Right atrium auricular region (tissue), 2 donors: ENCODE results near the gene NOL8. TPM values are rescaled to one million over a fixed set of nuclear protein-coding genes. Genes with fewer than 3 reads are reported as not detected.

Source experiments
- DNase-seq: peaks from one replicate; pipeline ENCODE4 v3.0.0-alpha.2; 2019; ENCODE audit warnings: low spot score
- H3K27ac ChIP-seq, 2 donors: fragments of 200-600 bp; sonication (generic); 1 replicate in 1 of 2; 2 replicates in 1 of 2; pipeline ENCODE4 v1.5.1; 2016 to 2019
- H3K27me3 ChIP-seq, 2 donors: fragments of 200-600 bp; sonication (generic); one replicate each; pipeline versions ENCODE4 v1.5.1 to v1.6.0; 2017 to 2019
- H3K36me3 ChIP-seq: fragments of 200-600 bp; sonication (generic); one replicate; pipeline ENCODE4 v1.5.1; 2016
- H3K4me1 ChIP-seq, 2 donors: fragments of 200-600 bp; sonication (generic); one replicate each; pipeline versions ENCODE4 v1.5.1 to v1.6.0; 2017 to 2019
- H3K4me3 ChIP-seq, 2 donors: fragments of 200-600 bp; sonication (generic); 1 replicate in 1 of 2; 2 replicates in 1 of 2; pipeline ENCODE4 v1.5.1; 2017 to 2019; ENCODE audit warnings: mild to moderate bottlenecking in 1 of 2, moderate library complexity in 1 of 2
- H3K9me3 ChIP-seq, 2 donors: fragments of 200-600 bp; sonication (generic); one replicate each; pipeline ENCODE4 v1.5.1; 2019
- total RNA-seq, 2 donors: library from RNA; depleted of rRNA; stranded (reverse); fragments of >200 nt; gene quantifications; one replicate each; pipeline ENCODE4 v1.1.0, GENCODE V29; 2016
- TF ChIP-seq, protein P1 (sequence below), 2 donors: fragments of 200-600 bp; sonication (generic); IDR thresholded peaks; one replicate each; pipeline ENCODE4 v1.5.1; 2019; ENCODE audit warnings: antibody characterized with exemption in 2 of 2

Gene NOL8
- total RNA-seq, result 10 to 100 TPM; 11.4 to 12.3 TPM

DNA sequence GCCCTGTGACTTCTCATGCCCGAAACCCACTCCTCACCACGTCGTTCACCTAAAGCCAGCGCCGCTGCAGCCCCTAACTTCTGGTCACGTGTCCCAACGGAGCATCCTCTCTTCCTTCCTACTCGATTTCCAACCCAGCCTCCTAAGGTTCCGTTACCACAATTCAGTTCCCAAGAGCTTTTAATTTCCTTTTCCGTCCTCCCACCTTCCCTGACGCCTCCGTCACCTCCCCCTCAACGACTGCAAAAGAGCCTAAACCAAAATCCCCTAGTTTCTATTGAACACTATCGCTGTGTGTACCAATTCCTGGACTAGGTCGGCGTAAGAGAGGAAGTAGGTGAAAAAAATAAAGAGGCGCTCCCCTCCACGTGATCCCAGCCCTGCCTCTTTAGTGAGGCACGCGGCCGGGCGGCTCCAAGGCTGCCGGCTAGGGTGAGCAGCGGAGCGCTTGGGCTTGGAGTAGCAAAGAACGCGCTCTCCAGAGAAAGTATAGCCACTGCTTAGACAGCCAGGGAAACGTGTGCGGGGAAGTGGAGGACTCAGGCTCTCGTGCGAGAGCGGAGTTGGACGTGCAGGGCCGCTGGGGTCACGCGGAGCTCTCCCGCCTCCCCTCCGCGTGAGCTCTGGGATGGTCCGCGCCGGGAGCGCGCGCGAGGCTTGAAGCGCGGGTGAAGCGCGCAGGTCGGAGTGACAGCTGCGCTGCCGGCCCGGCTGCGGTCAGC lies at the start of gene NOL8, which contains the start of gene CENPP:
Gene NOL8, minus strand, starts transcription at position 82 of the 722 bp plus-strand sequence. CDS start 1,189 bp downstream, outside the sequence.
Gene CENPP, plus strand, starts transcription at position 685 of the 722 bp plus-strand sequence.
- TF ChIP-seq, protein P1, sequence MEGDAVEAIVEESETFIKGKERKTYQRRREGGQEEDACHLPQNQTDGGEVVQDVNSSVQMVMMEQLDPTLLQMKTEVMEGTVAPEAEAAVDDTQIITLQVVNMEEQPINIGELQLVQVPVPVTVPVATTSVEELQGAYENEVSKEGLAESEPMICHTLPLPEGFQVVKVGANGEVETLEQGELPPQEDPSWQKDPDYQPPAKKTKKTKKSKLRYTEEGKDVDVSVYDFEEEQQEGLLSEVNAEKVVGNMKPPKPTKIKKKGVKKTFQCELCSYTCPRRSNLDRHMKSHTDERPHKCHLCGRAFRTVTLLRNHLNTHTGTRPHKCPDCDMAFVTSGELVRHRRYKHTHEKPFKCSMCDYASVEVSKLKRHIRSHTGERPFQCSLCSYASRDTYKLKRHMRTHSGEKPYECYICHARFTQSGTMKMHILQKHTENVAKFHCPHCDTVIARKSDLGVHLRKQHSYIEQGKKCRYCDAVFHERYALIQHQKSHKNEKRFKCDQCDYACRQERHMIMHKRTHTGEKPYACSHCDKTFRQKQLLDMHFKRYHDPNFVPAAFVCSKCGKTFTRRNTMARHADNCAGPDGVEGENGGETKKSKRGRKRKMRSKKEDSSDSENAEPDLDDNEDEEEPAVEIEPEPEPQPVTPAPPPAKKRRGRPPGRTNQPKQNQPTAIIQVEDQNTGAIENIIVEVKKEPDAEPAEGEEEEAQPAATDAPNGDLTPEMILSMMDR (IDR thresholded peaks at IDR 0.05), result no peak
- H3K4me1 ChIP-seq, result peaks cover 0 to 23% of the 10 kb centered on the region in 2 donors
- peaks cover 13% of the 10 kb centered on the region for H3K36me3 ChIP-seq
- no peaks in the 10 kb centered on the region for H3K27me3 ChIP-seq
- peak; percentile 91 for DNase-seq
- no peaks in the 10 kb centered on the region for H3K9me3 ChIP-seq
- peak within 1 kb of the TSS; percentile 75 to 80 for H3K4me3 ChIP-seq
- H3K27ac ChIP-seq, result peak within 1 kb of the TSS; percentile 92 to 96

GRCh38 chr9:92373167-92373566 lies 48.0 kb upstream of the NOL8 start:
- Histone ChIP-seq H3K27me3 (no peaks in the 10 kb centered on the region), H3K4me1 (no peaks in the 10 kb centered on the region), H3K36me3 (no peaks in the 10 kb centered on the region), H3K4me3 (no peak overlapping the region), H3K27ac (no peak overlapping the region), H3K9me3 (peaks cover 5 to 28% of the 10 kb centered on the region in 2 donors)
- DNase-seq, result no peak
- TF ChIP-seq, protein P1 (IDR thresholded peaks at IDR 0.05), result no peak

DNA sequence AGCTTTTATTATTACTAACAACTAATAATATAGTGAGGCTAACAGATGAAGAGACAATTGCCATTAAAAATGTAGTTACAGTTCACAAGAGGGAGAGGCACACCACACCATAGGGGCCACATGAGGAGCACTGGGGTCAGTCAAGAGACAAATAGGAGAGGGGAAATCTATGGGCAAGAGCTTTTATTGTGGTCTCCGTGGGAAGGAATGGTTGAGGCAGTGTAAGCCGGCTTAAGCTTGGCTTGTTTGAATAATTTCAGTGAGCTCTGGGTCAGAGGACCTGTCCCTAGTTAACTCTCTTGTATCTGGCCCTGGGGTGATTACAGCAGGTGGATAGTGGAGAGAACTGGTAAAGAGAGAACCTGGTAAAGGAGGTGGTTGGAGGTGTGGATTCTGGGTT lies 43.9 kb upstream of the NOL8 start:
- Histone ChIP-seq H3K36me3 (no peaks in the 10 kb centered on the region), H3K4me1 (no peaks in the 10 kb centered on the region), H3K4me3 (no peak overlapping the region), H3K27ac (no peak overlapping the region), H3K9me3 (peaks cover 0 to 20% of the 10 kb centered on the region in 2 donors), H3K27me3 (no peaks in the 10 kb centered on the region)
- TF ChIP-seq, protein P1 (IDR thresholded peaks at IDR 0.05), result no peak
- DNase-seq, result no peak

DNA sequence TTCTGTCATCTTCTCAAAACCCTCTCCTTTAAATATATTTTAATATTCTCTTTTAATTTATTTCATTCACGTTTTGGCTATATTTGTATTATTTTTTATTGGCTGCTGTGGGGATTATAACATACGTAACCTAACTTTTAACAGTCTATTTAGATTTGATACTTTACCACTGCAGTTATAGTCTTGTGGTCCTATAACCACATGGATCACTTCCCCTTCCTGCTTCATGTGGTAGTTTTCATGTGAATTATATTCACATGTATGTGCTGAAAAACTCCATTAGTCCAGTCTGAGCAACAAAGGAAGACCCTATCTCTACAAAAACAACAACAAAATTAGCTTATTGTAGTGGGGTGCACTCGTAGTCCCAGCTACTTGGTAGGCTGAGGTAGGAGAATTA lies 34.9 kb upstream of the NOL8 start:
- Histone ChIP-seq H3K4me3 (no peak overlapping the region), H3K36me3 (no peaks in the 10 kb centered on the region), H3K4me1 (no peaks in the 10 kb centered on the region), H3K9me3 (peaks cover 0 to 32% of the 10 kb centered on the region in 2 donors), H3K27me3 (no peaks in the 10 kb centered on the region), H3K27ac (no peak overlapping the region)
- no peak for DNase-seq
- TF ChIP-seq, protein P1 (IDR thresholded peaks at IDR 0.05), result no peak

DNA sequence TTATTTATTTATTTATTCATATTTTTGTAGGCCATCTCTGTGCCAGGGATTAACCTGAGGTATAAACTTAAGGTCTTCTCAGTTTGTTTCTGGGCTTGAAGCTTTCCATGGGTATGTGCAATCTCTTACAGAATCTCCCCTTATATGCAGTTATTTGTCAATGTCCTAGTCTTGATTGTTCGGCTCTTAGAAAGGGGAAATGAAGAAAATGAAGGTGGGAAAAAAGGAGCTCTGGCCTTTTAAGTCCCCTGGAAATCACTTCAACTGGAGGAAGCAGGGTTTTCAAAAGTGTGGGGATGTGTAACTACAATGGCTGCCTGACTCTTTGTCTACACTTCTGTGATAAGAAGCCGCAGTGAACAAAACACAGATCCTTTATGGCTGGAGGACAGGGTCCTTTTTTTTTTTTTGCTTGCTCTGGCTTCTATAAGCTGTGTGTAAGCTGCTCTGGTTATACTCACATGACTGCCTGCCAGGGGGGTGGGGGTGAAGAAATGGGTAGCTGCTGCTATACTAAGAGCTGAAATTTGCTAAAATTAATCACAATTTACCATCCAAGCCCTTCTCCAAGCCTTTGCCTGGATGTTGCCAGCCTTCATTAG lies 34.3 kb upstream of the NOL8 start:
- H3K36me3 ChIP-seq, result no peaks in the 10 kb centered on the region
- TF ChIP-seq, protein P1 (IDR thresholded peaks at IDR 0.05), result no peak
- H3K27me3 ChIP-seq, result no peaks in the 10 kb centered on the region
- no peak overlapping the region for H3K4me3 ChIP-seq
- H3K9me3 ChIP-seq, result peaks cover 0 to 38% of the 10 kb centered on the region in 2 donors
- no peak overlapping the region for H3K27ac ChIP-seq
- DNase-seq, result no peak
- no peaks in the 10 kb centered on the region for H3K4me1 ChIP-seq
